H1 (cell line): ENCODE data around the gene ABHD12. TPM values are rescaled to one million over a fixed set of nuclear protein-coding genes. Genes with fewer than 3 reads are reported as not detected.

Experiments
- CTCF ChIA-PET: fragments of 300-600 bp; sonication (Branson Sonifier 250); formaldehyde crosslinking; loops from one replicate; lab custom pipeline; 2021; ENCODE audit not compliant: partially characterized antibody; lab: Charles Lee
- POLR2A ChIA-PET: fragments of 300-600 bp; sonication (Branson Sonifier 250); formaldehyde crosslinking; loops from one replicate; lab custom pipeline; 2021; ENCODE audit warnings: inconsistent platforms; ENCODE audit not compliant: partially characterized antibody; lab: Charles Lee
- DNase-seq, 2 experiments: peaks; one replicate each; pipeline versions ENCODE4 v3.0.0 to v3.0.0-alpha.2; 2010 to 2022; ENCODE audit warnings: low spot score in 2 of 2, low read depth in 1 of 2, mixed read lengths in 1 of 2
- FAIRE-seq: peaks from 2 replicates; lab custom pipeline; 2011; peaks lifted over from hg19 to GRCh38; lab: Jason Lieb, UNC
- H2AFZ ChIP-seq: 2 replicates; pipeline ENCODE4 v1.8.1; 2012; ENCODE audit warnings: low read length, inconsistent platforms
- H2AK5ac ChIP-seq: 2 replicates; pipeline ENCODE4 v1.6.1; 2013; ENCODE audit warnings: low read depth, low read length
- H2BK120ac ChIP-seq: replicated peaks from 2 replicates; pipeline ENCODE3; 2013; ENCODE audit warnings: low read depth, low read length, inconsistent platforms
- H2BK12ac ChIP-seq: 2 replicates; pipeline ENCODE4 v1.6.1; 2013; ENCODE audit warnings: low read depth, low read length
- H2BK15ac ChIP-seq: 2 replicates; pipeline ENCODE4 v1.6.1; 2013; ENCODE audit warnings: low read length
- H2BK20ac ChIP-seq: 2 replicates; pipeline ENCODE4 v1.6.1; 2013; ENCODE audit warnings: low read length
- H2BK5ac ChIP-seq: 2 replicates; pipeline ENCODE4 v1.6.1; 2013; ENCODE audit warnings: low read depth, low read length
- H3K14ac ChIP-seq: 2 replicates; pipeline ENCODE4 v1.6.1; 2013; ENCODE audit warnings: inconsistent platforms; ENCODE audit not compliant: insufficient read length
- H3K18ac ChIP-seq: 2 replicates; pipeline ENCODE4 v1.6.1; 2013; ENCODE audit warnings: low read length; ENCODE audit errors: extremely low read depth
- H3K23ac ChIP-seq: 2 replicates; pipeline ENCODE4 v1.6.1; 2013; ENCODE audit warnings: inconsistent platforms; ENCODE audit not compliant: insufficient read length
- H3K23me2 ChIP-seq: 2 replicates; pipeline ENCODE4 v1.6.1; 2013; ENCODE audit warnings: low read depth, low read length
- H3K27ac ChIP-seq: 2 replicates; pipeline ENCODE4 v1.6.1; 2011; ENCODE audit warnings: low read depth, low read length, inconsistent platforms
- H3K27me3 ChIP-seq, 4 experiments: replicated peaks in 1 of 4; 1 replicate in 1 of 4; 2 replicates in 3 of 4; pipeline versions ENCODE4 v1.6.1 to v1.8.1; 2011 to 2013; ENCODE audit warnings: low read length in 3 of 4, mild to moderate bottlenecking in 3 of 4, inconsistent platforms in 2 of 4, mixed read lengths in 2 of 4, moderate library complexity in 1 of 4; ENCODE audit not compliant: control insufficient read depth in 3 of 4, insufficient read depth in 3 of 4; ENCODE audit errors: extremely low read depth in 1 of 4
- H3K36me3 ChIP-seq, 4 experiments: 2 replicates each; pipeline versions ENCODE4 v1.6.1 to v1.8.1; 2011 to 2013; ENCODE audit warnings: mild to moderate bottlenecking in 4 of 4, low read length in 3 of 4, moderate library complexity in 2 of 4, control low read depth in 1 of 4, inconsistent platforms in 1 of 4; ENCODE audit not compliant: insufficient read depth in 4 of 4, control insufficient read depth in 2 of 4
- H3K4ac ChIP-seq: replicated peaks from 2 replicates; pipeline ENCODE3; 2013; ENCODE audit warnings: low read length, low read depth, mixed read lengths, inconsistent platforms; ENCODE audit not compliant: insufficient read length
- H3K4me1 ChIP-seq, 4 experiments: replicated peaks in 1 of 4; 1 replicate in 1 of 4; 2 replicates in 3 of 4; pipeline versions ENCODE4 v1.6.1 to v1.8.1; 2011 to 2013; ENCODE audit warnings: low read length in 3 of 4, inconsistent platforms in 2 of 4, mixed read lengths in 1 of 4; ENCODE audit not compliant: insufficient read depth in 4 of 4, control insufficient read depth in 3 of 4
- H3K4me2 ChIP-seq, 2 experiments: 2 replicates each; pipeline versions ENCODE4 v1.6.1 to v1.8.1; 2011 to 2013; ENCODE audit warnings: low read depth in 2 of 2, low read length in 2 of 2, control low read depth in 1 of 2, inconsistent platforms in 1 of 2, mild to moderate bottlenecking in 1 of 2; ENCODE audit not compliant: insufficient read depth in 1 of 2
- H3K4me3 ChIP-seq, 4 experiments: fragments of 200-600, 300-600 bp in 1 of 4; sonication (generic), shearing (Covaris generic), sonication (Bioruptor Twin) in 1 of 4; 2 replicates each; pipeline versions ENCODE4 v1.5.1 to v1.8.1; 2011 to 2016; ENCODE audit warnings: low read length in 4 of 4, low read depth in 3 of 4, control low read depth in 2 of 4, inconsistent platforms in 2 of 4, mild to moderate bottlenecking in 2 of 4, mixed read lengths in 1 of 4, moderate library complexity in 1 of 4; ENCODE audit not compliant: insufficient read depth in 2 of 4; ENCODE audit errors: extremely low read depth in 1 of 4
- H3K56ac ChIP-seq: replicated peaks from 2 replicates; pipeline ENCODE3; 2013; ENCODE audit warnings: low read depth, mild to moderate bottlenecking, mixed read lengths, low read length, inconsistent platforms; ENCODE audit not compliant: insufficient read length
- H3K79me1 ChIP-seq: 2 replicates; pipeline ENCODE4 v1.6.1; 2013; ENCODE audit warnings: low read depth, low read length, control low read depth
- H3K79me2 ChIP-seq, 2 experiments: 2 replicates each; pipeline versions ENCODE4 v1.6.1 to v1.8.1; 2012 to 2013; ENCODE audit warnings: low read length in 2 of 2, mild to moderate bottlenecking in 2 of 2, inconsistent platforms in 1 of 2; ENCODE audit not compliant: insufficient read depth in 2 of 2, control insufficient read depth in 1 of 2
- H3K9ac ChIP-seq, 4 experiments: replicated peaks in 1 of 4; 1 replicate in 1 of 4; 2 replicates in 3 of 4; pipeline versions ENCODE4 v1.6.1 to v1.8.1; 2011 to 2013; ENCODE audit warnings: low read depth in 3 of 4, low read length in 3 of 4, control low read depth in 2 of 4, mild to moderate bottlenecking in 2 of 4, moderate library complexity in 2 of 4, inconsistent platforms in 1 of 4; ENCODE audit errors: extremely low read depth in 1 of 4
- H3K9me3 ChIP-seq, 2 experiments: 2 replicates each; pipeline versions ENCODE4 v1.6.1 to v1.8.1; 2012 to 2013; ENCODE audit warnings: mild to moderate bottlenecking in 2 of 2, moderate library complexity in 2 of 2, control low read depth in 1 of 2, inconsistent platforms in 1 of 2, low read depth in 1 of 2, low read length in 1 of 2, mixed read lengths in 1 of 2; ENCODE audit not compliant: insufficient read depth in 2 of 2
- H4K20me1 ChIP-seq, 2 experiments: replicated peaks in 1 of 2; 2 replicates each; pipeline versions ENCODE3 to v1.8.1; 2011 to 2013; ENCODE audit warnings: inconsistent platforms in 2 of 2, low read length in 2 of 2, mild to moderate bottlenecking in 1 of 2; ENCODE audit not compliant: insufficient read depth in 2 of 2, control insufficient read depth in 1 of 2
- H4K5ac ChIP-seq: 2 replicates; pipeline ENCODE4 v1.6.1; 2013; ENCODE audit warnings: low read length, low read depth, mixed read lengths, inconsistent platforms; ENCODE audit not compliant: insufficient read length
- H4K8ac ChIP-seq: 2 replicates; pipeline ENCODE4 v1.8.0; 2013; ENCODE audit warnings: mild to moderate bottlenecking, moderate library complexity, low read length, inconsistent platforms; ENCODE audit not compliant: insufficient read depth; ENCODE audit errors: extremely low read depth
- H4K91ac ChIP-seq: replicated peaks from 2 replicates; pipeline ENCODE3; 2013; ENCODE audit warnings: low read length, mixed read lengths, inconsistent platforms; ENCODE audit not compliant: insufficient read length
- ATF3 ChIP-seq: IDR thresholded peaks from 2 replicates; pipeline ENCODE4 v1.6.1; 2011; ENCODE audit warnings: low read depth, mild to moderate bottlenecking, low read length; ENCODE audit not compliant: insufficient read depth
- CBX5 ChIP-seq: fragments of 300-800, 300-1000 bp; sonication (generic); IDR thresholded peaks from 2 replicates; pipeline ENCODE4 v1.7.1; 2016; ENCODE audit warnings: antibody characterized with exemption, low read length, low read depth
- CHD2 ChIP-seq: IDR thresholded peaks from 2 replicates; pipeline ENCODE4 v1.6.1; 2012; ENCODE audit warnings: low read length, improper control_type of control experiment
- HDAC2 ChIP-seq, 2 experiments: fragments of 300-600 bp in 1 of 2; sonication (generic) in 1 of 2; IDR thresholded peaks; 2 replicates each; pipeline ENCODE4 v1.6.1; 2011 to 2012; ENCODE audit warnings: low read depth in 2 of 2, low read length in 2 of 2, mild to moderate bottlenecking in 2 of 2, moderate library complexity in 2 of 2, borderline replicate concordance in 1 of 2, inconsistent platforms in 1 of 2
- POU5F1 ChIP-seq: IDR thresholded peaks from 2 replicates; pipeline ENCODE4 v1.6.1; 2011; ENCODE audit warnings: low read depth, mild to moderate bottlenecking, low read length, moderate library complexity
- YY1 ChIP-seq: IDR thresholded peaks from 2 replicates; pipeline ENCODE4 v1.6.1; 2011; ENCODE audit warnings: low read depth, mild to moderate bottlenecking, low read length
- WGBS, 2 experiments: shearing (Covaris generic) in 1 of 2; methylation state at CpG; one replicate each; pipeline versions ENCODE4 v1.1.6 to v1.1.7; 2013 to 2015; ENCODE audit warnings: low lambda C conversion rate in 2 of 2, mixed read lengths in 2 of 2, inconsistent platforms in 1 of 2, low coverage in 1 of 2, missing lambda C conversion rate in 1 of 2; ENCODE audit not compliant: insufficient replicate concordance in 2 of 2, insufficient coverage in 1 of 2, insufficient read length in 1 of 2; ENCODE audit errors: extremely low coverage in 1 of 2, missing lambda C conversion rate in 1 of 2; 5-methylcytosine and 5-hydroxymethylcytosine counted together
- polyA plus RNA-seq, 7 experiments: library from polyadenylated mRNA; depleted of rRNA in 3 of 7; stranded (reverse) in 5 of 7; unstranded in 2 of 7; fragments of >200 nt in 5 of 7; fragments of 200-250 nt in 2 of 7; gene quantifications; 1 replicate in 5 of 7; 2 replicates in 1 of 7; 4 replicates in 1 of 7; pipeline versions ENCODE4 v1.2.1 to v1.2.3, GENCODE V29; 2011 to 2013; ENCODE audit warnings: missing spikeins in 2 of 7, mixed read lengths in 2 of 7
- total RNA-seq: library from RNA; stranded (reverse); fragmentation: NEBNext Ultra II Directional; extraction: Animal tissue kit (Norgen Biotek cat#: 25700); gene quantifications from 2 replicates; pipeline ENCODE4 v1.2.1, GENCODE V29; 2021
- TF ChIP-seq, protein P1 (sequence below): IDR thresholded peaks from 2 replicates; pipeline ENCODE4 v1.6.1; 2012; ENCODE audit warnings: inconsistent platforms
- TF ChIP-seq, protein P2 (sequence below): IDR thresholded peaks from 2 replicates; pipeline ENCODE4 v1.6.1; 2012; ENCODE audit warnings: low read length, inconsistent platforms

The ABHD12 gene
- total and polyA plus RNA-seq, 2 of the 8 experiments (the other 6 are each of a cell fraction or from before 2014, with no cell fraction given), result 31.3 to 59.5 TPM

DNA sequence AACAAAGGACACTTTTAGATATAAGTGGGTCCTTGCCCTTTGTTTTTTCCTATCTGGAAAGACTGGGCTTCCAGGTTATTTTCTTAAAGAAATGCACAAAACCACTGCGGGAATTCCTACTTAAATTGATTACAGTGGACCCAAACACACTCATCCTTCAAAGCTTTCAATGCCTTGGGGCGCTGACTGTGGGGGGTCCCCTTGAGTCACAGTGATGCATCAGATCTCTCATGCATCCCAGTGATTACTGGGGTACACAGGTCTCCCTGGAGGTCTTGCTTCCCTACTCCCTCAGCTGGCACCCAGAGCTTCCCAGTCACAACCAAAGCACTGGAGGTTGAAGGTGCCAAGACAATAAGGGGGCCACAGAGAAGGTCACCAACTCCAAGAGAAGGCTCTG lies 20.7 kb downstream of the ABHD12 start:
- no peaks in the 10 kb centered on the region for H3K23me2 ChIP-seq
- ChIA-PET POLR2A (interaction anchor here (1.1 to 1.6 kb wide), 2 partner anchors 13 to 37 kb away, joined by 4 to 6 read pairs; partner anchors contain the start of gene GINS1), CTCF (interaction anchor here (0.8 to 2.5 kb wide), 3 partner anchors 18 to 74 kb away, joined by 3 to 5 read pairs (median 5); no protein-coding TSS in a partner anchor)
- no peak overlapping the region for H3K4ac ChIP-seq
- H3K79me1 ChIP-seq, result peaks cover 8% of the 10 kb centered on the region
- H2AK5ac ChIP-seq, result no peak overlapping the region
- no peak overlapping the region for H3K56ac ChIP-seq
- TF ChIP-seq, protein P1, sequence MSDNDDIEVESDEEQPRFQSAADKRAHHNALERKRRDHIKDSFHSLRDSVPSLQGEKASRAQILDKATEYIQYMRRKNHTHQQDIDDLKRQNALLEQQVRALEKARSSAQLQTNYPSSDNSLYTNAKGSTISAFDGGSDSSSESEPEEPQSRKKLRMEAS, result no peak
- TF ChIP-seq CHD2, result no peak
- TF ChIP-seq, protein P2, sequence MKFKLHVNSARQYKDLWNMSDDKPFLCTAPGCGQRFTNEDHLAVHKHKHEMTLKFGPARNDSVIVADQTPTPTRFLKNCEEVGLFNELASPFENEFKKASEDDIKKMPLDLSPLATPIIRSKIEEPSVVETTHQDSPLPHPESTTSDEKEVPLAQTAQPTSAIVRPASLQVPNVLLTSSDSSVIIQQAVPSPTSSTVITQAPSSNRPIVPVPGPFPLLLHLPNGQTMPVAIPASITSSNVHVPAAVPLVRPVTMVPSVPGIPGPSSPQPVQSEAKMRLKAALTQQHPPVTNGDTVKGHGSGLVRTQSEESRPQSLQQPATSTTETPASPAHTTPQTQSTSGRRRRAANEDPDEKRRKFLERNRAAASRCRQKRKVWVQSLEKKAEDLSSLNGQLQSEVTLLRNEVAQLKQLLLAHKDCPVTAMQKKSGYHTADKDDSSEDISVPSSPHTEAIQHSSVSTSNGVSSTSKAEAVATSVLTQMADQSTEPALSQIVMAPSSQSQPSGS, result no peak
- TF ChIP-seq CBX5, result no peak
- no peak for TF ChIP-seq POU5F1
- TF ChIP-seq ATF3, result no peak
- TF ChIP-seq YY1, result no peak
- TF ChIP-seq HDAC2 (IDR thresholded peaks at IDR 0.05; ENCODE audit: borderline replicate concordance in 1 of 2, low read depth in 2 of 2, low read length in 2 of 2), result no peak
- TF ChIP-seq, all 59 proteins: peak for 0
- Histone ChIP-seq H3K9me3 (no peaks in the 10 kb centered on the region), H3K18ac (no peak overlapping the region), H2BK20ac (no peak overlapping the region), H3K27ac (no peak overlapping the region), H4K8ac (no peak overlapping the region), H3K14ac (no peak overlapping the region), H4K5ac (no peak overlapping the region), H4K91ac (no peak overlapping the region), H3K79me2 (peaks cover 0 to 80% of the 10 kb centered on the region in 2 experiments), H2BK12ac (no peak overlapping the region), H3K4me2 (no peak overlapping the region), H3K27me3 (no peaks in the 10 kb centered on the region), H3K9ac (no peak overlapping the region), H2BK120ac (no peak overlapping the region), H3K4me3 (no peak overlapping the region), H3K36me3 (no peaks in the 10 kb centered on the region), H3K4me1 (peaks cover 0 to 3% (median 2%) of the 10 kb centered on the region in 4 experiments; a peak in 4 of 7 replicates), H4K20me1 (peaks cover 4 to 7% of the 10 kb centered on the region in 2 experiments), H2BK5ac (no peak overlapping the region), H3K23ac (no peak overlapping the region), H2BK15ac (no peak overlapping the region), H2AFZ (no peak overlapping the region)
- FAIRE-seq (no peak), DNase-seq (no peak)
- WGBS, 2 experiments, result 91% methylated on average over 2 of the region's 2 CpGs; no CpG with 5 or more reads in 1 of the 2 experiments
